Ovary (tissue), 3 donors: Measurements from ENCODE around the gene CNOT3.

ENCODE experiments used
- EP300 ChIP-seq: sonication (generic); formaldehyde crosslinking; IDR thresholded peaks from one replicate; pipeline ENCODE4 v1.6.1; 2017; ENCODE audit warnings: antibody characterized with exemption
- POLR2A ChIP-seq: fragments of 450-650 bp; IDR thresholded peaks from one replicate; pipeline ENCODE4 v1.6.1; 2017; ENCODE audit warnings: antibody characterized with exemption, mild to moderate bottlenecking, moderate library complexity
- TF ChIP-seq, protein P1 (sequence below), 3 donors: fragments of 450-650 bp in 2 of 3; fragments of 200-600 bp in 1 of 3; IDR thresholded peaks; one replicate each; pipeline versions ENCODE4 v1.5.1 to v1.8.0; 2016 to 2022; ENCODE audit warnings: antibody characterized with exemption in 3 of 3, mild to moderate bottlenecking in 1 of 3
- donor health status: DM: no; HTN: no; CAD: no.

DNA sequence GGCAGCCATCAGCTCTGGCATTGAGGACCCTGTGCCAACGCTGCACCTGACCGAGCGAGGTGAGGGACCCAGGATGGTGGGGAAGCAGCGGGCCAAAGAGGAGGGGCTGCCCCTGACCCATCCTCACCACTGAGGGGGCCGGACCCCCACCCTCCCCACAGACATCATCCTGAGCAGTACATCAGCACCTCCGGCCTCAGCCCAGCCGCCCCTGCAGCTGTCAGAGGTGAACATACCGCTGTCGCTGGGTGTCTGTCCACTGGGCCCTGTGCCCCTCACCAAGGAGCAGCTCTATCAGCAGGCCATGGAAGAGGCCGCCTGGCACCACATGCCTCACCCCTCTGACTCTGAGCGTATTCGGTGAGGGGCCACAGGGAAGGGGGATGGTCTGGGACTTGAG lies 14.7 kb downstream of the CNOT3 start:
- TF ChIP-seq, protein P1, sequence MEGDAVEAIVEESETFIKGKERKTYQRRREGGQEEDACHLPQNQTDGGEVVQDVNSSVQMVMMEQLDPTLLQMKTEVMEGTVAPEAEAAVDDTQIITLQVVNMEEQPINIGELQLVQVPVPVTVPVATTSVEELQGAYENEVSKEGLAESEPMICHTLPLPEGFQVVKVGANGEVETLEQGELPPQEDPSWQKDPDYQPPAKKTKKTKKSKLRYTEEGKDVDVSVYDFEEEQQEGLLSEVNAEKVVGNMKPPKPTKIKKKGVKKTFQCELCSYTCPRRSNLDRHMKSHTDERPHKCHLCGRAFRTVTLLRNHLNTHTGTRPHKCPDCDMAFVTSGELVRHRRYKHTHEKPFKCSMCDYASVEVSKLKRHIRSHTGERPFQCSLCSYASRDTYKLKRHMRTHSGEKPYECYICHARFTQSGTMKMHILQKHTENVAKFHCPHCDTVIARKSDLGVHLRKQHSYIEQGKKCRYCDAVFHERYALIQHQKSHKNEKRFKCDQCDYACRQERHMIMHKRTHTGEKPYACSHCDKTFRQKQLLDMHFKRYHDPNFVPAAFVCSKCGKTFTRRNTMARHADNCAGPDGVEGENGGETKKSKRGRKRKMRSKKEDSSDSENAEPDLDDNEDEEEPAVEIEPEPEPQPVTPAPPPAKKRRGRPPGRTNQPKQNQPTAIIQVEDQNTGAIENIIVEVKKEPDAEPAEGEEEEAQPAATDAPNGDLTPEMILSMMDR (IDR thresholded peaks at IDR 0.05): no peak
- TF ChIP-seq POLR2A (no peak), EP300 (no peak)
